MCF 10A (cell line): ENCODE data around the gene HOXB3. TPM values are rescaled to one million over a fixed set of nuclear protein-coding genes. Genes with fewer than 3 reads are reported as not detected.

ENCODE experiments used
- BruUV-seq: library from RNA; stranded (reverse); fragments of 400-500 nt; replicated peaks from 2 replicates; lab custom pipeline; 2021; lab: Mats Ljungman, UMichigan
- CTCF ChIA-PET: fragments of 300-600 bp; sonication (Branson Sonifier 250); formaldehyde crosslinking; extraction: SDS; loops from one replicate; lab custom pipeline; 2021; ENCODE audit warnings: antibody characterized with exemption, inconsistent platforms; lab: Yijun Ruan, JAX
- POLR2A ChIA-PET: fragments of 300-600, 350-650 bp; sonication (Branson Sonifier 250); formaldehyde crosslinking; extraction: SDS; loops from one replicate; lab custom pipeline; 2020; ENCODE audit warnings: antibody characterized with exemption, inconsistent platforms; lab: Yijun Ruan, JAX
- DNase-seq: peaks from one replicate; pipeline ENCODE4 v3.0.0-alpha.2; 2018; ENCODE audit not compliant: unreplicated experiment
- H3K27ac Mint-ChIP-seq: one replicate; pipeline ENCODE4 v1.8.0; 2022; ENCODE audit warnings: mild to moderate bottlenecking, low read depth, mixed read lengths; ENCODE audit not compliant: unreplicated experiment
- H3K27me3 Mint-ChIP-seq: one replicate; pipeline ENCODE4 v1.8.0; 2022; ENCODE audit warnings: mixed read lengths; ENCODE audit not compliant: insufficient read depth, unreplicated experiment
- H3K36me3 Mint-ChIP-seq: one replicate; pipeline ENCODE4 v1.8.0; 2022; ENCODE audit warnings: mild to moderate bottlenecking, moderate library complexity, mixed read lengths; ENCODE audit not compliant: insufficient read depth, unreplicated experiment
- H3K4me1 Mint-ChIP-seq: one replicate; pipeline ENCODE4 v1.8.0; 2022; ENCODE audit warnings: mixed read lengths; ENCODE audit not compliant: insufficient read depth, unreplicated experiment
- H3K4me3 Mint-ChIP-seq: one replicate; pipeline ENCODE4 v1.8.0; 2022; ENCODE audit warnings: mild to moderate bottlenecking, moderate library complexity, mixed read lengths; ENCODE audit not compliant: unreplicated experiment
- H3K9me3 Mint-ChIP-seq: one replicate; pipeline ENCODE4 v1.8.0; 2022; ENCODE audit warnings: mixed read lengths; ENCODE audit not compliant: unreplicated experiment
- CTCF ChIP-seq: fragments of 200-600 bp; IDR thresholded peaks from one replicate; pipeline ENCODE4 v1.8.0; 2022; ENCODE audit warnings: antibody characterized with exemption, mild to moderate bottlenecking; ENCODE audit not compliant: unreplicated experiment
- intact Hi-C: fragments of 100-400 bp; cut with micrococcal nuclease; formaldehyde crosslinking; loops from 2 replicates; pipeline ENCODE4 v1.14.1; 2022
- total RNA-seq: library from RNA; stranded (reverse); gene quantifications from 2 replicates; pipeline ENCODE4 v1.2.3, GENCODE V29; 2022

The HOXB3 gene
- total RNA-seq, 1 experiment from 2014 or later, result 0.79 TPM

DNA sequence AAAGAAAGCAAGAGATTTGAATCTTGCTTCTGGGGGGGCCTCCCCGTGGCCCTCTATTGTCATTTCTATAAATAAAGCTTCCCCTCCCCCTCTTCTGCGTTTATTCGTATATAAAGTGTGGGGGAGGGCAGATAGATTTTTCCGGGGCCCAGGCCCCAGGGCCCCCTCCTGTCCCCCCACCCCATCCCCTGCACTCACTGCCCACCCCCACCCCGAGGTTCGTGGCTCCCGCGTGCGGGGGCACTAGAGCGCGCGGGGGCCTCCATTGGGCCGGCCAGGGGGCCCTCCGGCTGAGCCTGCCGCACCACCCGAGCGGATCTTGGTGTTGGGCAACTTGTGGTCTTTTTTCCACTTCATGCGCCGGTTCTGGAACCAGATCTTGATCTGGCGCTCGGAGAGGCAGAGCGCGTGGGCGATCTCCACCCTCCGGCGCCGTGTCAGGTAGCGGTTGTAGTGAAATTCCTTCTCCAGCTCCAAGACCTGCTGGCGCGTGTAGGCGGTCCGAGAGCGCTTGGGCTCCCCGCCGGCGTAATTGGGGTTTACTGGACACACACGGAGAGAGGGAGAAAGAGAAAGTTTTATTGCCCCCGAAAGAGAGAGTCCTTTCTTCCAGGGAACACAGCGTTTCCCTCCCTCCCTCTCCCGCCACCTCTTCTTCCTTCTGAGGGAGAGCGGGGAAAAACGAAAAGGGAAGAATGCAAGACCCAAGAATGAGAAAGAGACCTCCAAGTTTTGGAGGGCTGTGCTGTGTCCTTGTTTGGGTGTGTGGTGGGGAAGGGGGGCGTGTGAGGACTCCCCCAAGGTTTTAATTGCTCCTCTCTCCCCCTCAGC lies 13.3 kb downstream of the HOXB3 start:
- peak; percentile 66 for DNase-seq
- Mint-ChIP-seq H3K4me1 (peaks cover 8% of the 10 kb centered on the region), H3K36me3 (no peaks in the 10 kb centered on the region), H3K4me3 (peak overlapping the region; percentile 72), H3K27me3 (peaks cover 22% of the 10 kb centered on the region), H3K27ac (no peak overlapping the region), H3K9me3 (no peaks in the 10 kb centered on the region)
- intact Hi-C loops, result no loop called here
- ChIA-PET CTCF (interaction anchor here (0.6 to 1.1 kb wide), 3 partner anchors 16 to 102 kb away, joined by 3 to 4 read pairs (median 3); no protein-coding TSS in a partner anchor), POLR2A (interaction anchor here (0.8 kb wide), 1 partner anchor 30 kb away, joined by 3 read pairs; no protein-coding TSS in a partner anchor)
- no TSS peak for BruUV-seq
- TF ChIP-seq CTCF, result no peak

DNA sequence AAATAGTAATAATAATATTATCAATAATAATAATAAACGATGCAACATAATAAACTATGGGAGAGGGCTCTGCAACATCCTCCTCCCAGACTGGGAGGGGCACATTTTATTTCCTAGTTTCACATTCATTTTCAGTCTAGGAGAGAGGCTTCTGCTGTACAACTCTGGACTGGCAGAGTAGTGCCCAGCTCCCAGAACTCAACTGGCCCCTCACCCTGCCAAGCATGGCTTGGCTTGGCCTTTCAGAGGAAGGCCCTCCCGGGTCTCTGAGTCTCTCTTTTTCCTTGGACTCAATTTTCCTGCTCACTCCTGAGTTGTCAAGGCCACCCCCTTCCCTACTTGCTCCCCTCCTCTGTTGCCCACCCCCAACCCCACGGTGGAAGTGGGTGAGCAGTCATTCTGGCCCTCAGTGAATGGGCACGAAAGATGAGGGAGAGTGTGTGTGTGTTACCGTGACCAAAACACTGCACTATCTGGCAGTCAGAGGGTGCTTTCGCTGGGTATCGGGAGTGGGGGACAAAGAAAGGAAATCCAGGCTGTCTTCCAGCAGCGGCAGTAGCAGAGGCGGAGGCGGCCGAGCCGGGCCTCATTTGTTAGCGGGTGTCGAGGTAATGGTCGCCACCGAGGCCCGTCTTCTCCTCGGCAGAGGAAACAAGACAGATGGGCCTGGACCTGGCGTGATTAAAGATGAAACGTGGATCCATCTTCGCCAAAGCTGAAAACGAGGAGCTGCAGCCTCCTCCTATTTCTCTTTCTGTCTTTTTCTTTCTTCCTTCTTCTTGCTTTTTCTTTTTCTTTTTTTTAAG lies 14.2 kb downstream of the HOXB3 start:
- POLR2A ChIA-PET, result no interaction called here
- peaks cover 22% of the 10 kb centered on the region for H3K27me3 Mint-ChIP-seq
- intact Hi-C loops, result no loop called here
- peaks cover 8% of the 10 kb centered on the region for H3K4me1 Mint-ChIP-seq
- DNase-seq, result no peak
- no peaks in the 10 kb centered on the region for H3K36me3 Mint-ChIP-seq
- TF ChIP-seq CTCF, result no peak
- H3K27ac Mint-ChIP-seq, result no peak overlapping the region
- no peaks in the 10 kb centered on the region for H3K9me3 Mint-ChIP-seq
- CTCF ChIA-PET, result interaction anchor here (0.6 kb wide), 1 partner anchor 103 kb away, joined by 3 read pairs; no protein-coding TSS in a partner anchor
- H3K4me3 Mint-ChIP-seq, result no peak overlapping the region
- BruUV-seq, result no TSS peak

DNA sequence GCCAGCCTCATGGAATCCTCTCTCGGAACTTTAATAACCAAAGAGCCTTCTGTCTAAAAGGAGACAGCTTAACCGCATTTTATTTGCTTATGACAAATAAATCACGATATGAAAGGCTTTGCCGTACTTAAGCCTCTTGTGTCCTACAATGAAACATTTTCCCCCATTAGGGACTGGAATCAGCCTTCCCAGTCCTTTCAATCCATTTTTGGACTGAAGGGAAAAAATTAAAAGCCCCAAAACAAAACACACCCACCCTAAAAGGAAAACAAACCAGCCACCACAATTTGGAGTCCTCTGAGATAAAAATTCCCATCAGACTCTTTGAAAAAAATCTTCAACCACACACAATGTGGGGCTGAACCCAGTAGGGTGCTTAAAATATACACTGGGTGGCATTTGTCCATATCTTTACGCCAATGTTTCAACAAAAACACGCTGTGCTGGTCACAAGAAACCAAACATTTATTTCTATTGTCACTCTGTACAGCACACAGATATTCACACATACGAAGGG lies 14.9 kb downstream of the HOXB3 start:
- H3K36me3 Mint-ChIP-seq, result no peaks in the 10 kb centered on the region

More for the DNA sequence above, 14.9 kb downstream of the HOXB3 start:
- DNase-seq, result no peak
- no peak overlapping the region for H3K27ac Mint-ChIP-seq
- POLR2A ChIA-PET, result interaction anchor here (0.7 kb wide), 1 partner anchor 346 kb away, joined by 3 read pairs; no protein-coding TSS in a partner anchor
- no peak for TF ChIP-seq CTCF
- BruUV-seq, result no TSS peak
- intact Hi-C loops, result no loop called here
- H3K4me1 Mint-ChIP-seq, result peaks cover 8% of the 10 kb centered on the region
- no peaks in the 10 kb centered on the region for H3K9me3 Mint-ChIP-seq
- H3K27me3 Mint-ChIP-seq, result peaks cover 21% of the 10 kb centered on the region
- no peak overlapping the region for H3K4me3 Mint-ChIP-seq
- CTCF ChIA-PET, result interaction anchor here (0.6 to 0.7 kb wide), 2 partner anchors 21 to 28 kb away, joined by 3 to 6 read pairs; no protein-coding TSS in a partner anchor
